ENCODE results near the gene HES4.
"Not testable (repeated sequence)": the region's sequence is repeated elsewhere in the genome, so short reads cannot be mapped to it uniquely, and the experiment has no call there.

HES4 gene

DNA sequence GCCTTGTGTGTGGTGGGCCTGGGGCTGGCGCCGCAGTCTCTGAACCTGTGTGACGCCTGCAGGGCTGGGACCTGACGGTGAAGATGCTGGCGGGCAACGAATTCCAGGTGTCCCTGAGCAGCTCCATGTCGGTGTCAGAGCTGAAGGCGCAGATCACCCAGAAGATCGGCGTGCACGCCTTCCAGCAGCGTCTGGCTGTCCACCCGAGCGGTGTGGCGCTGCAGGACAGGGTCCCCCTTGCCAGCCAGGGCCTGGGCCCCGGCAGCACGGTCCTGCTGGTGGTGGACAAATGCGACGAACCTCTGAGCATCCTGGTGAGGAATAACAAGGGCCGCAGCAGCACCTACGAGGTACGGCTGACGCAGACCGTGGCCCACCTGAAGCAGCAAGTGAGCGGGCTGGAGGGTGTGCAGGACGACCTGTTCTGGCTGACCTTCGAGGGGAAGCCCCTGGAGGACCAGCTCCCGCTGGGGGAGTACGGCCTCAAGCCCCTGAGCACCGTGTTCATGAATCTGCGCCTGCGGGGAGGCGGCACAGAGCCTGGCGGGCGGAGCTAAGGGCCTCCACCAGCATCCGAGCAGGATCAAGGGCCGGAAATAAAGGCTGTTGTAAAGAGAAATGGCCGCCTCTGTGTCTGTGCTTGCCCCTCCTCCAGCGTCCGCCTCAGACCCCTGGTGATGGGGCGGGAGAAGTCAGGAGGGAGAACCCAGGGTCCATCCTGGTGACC is 14.2 kb upstream of the HES4 start:
- DNase-seq (ENCODE audit: low read depth) = peak; percentile 36
- peak overlapping the region; percentile 70 for H3K4me3 ChIP-seq (ENCODE audit: low read length)
- TF ChIP-seq CTCF (conservative IDR thresholded peaks at IDR 0.05; ENCODE audit: low read length) = no peak

- H3K4me3 ChIP-seq (ENCODE audit: low read length) = peak within 1 kb of the TSS; percentile 70
- DNase-seq (ENCODE audit: low read depth) = peak; percentile 82
- no peak for TF ChIP-seq CTCF (conservative IDR thresholded peaks at IDR 0.05; ENCODE audit: low read length)
Measured at GRCh38 chr1:1013105-1013921, 13.4 kb upstream of the HES4 start, which contains the start of gene ISG15. Gene ISG15, plus strand, starts transcription at chr1:1013497. Its CDS starts 77 bp downstream, at chr1:1013574.

- peak overlapping the region; percentile 70 for H3K4me3 ChIP-seq (ENCODE audit: low read length)
- not testable (repeated sequence) for DNase-seq (ENCODE audit: low read depth)
Measured at GRCh38 chr1:1012736-1013104, 12.8 kb upstream of the HES4 start.

DNA sequence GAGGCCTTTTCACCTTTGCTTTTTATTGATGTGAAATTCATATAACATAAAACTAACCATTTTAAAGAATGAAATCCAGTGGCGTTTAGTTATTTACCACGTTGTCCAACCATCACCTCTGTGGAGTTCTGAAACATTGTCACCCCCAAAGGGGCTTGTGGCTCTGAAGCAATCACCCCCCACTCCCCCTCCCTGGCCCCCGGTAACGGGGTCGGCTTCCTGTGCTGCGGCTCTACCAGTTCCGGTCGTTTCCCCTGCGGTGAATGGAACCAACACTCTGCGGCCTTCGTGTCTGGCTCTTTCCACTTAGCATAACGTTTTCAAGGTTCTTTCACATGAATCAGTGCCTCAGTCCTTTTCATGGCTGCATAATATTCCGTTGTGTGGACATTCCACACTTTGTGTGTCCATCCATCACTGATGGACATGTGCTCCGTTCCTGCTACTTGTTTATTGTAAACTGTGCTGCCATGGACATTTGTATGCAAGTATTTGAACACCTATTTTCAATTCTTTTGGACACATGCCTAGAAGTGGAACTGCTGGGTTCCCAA is 11.6 kb upstream of the HES4 start:
- TF ChIP-seq CTCF (conservative IDR thresholded peaks at IDR 0.05; ENCODE audit: low read length) = no peak

GRCh38 chr1:1010131-1010530 is 10.2 kb upstream of the HES4 start:
- not testable (repeated sequence) for DNase-seq (ENCODE audit: low read depth); H3K4me3 ChIP-seq (ENCODE audit: low read length)

More for the DNA sequence above, 11.6 kb upstream of the HES4 start:
- H3K4me3 ChIP-seq (ENCODE audit: low read length) = no peak overlapping the region
- DNase-seq (ENCODE audit: low read depth) = no peak

DNA sequence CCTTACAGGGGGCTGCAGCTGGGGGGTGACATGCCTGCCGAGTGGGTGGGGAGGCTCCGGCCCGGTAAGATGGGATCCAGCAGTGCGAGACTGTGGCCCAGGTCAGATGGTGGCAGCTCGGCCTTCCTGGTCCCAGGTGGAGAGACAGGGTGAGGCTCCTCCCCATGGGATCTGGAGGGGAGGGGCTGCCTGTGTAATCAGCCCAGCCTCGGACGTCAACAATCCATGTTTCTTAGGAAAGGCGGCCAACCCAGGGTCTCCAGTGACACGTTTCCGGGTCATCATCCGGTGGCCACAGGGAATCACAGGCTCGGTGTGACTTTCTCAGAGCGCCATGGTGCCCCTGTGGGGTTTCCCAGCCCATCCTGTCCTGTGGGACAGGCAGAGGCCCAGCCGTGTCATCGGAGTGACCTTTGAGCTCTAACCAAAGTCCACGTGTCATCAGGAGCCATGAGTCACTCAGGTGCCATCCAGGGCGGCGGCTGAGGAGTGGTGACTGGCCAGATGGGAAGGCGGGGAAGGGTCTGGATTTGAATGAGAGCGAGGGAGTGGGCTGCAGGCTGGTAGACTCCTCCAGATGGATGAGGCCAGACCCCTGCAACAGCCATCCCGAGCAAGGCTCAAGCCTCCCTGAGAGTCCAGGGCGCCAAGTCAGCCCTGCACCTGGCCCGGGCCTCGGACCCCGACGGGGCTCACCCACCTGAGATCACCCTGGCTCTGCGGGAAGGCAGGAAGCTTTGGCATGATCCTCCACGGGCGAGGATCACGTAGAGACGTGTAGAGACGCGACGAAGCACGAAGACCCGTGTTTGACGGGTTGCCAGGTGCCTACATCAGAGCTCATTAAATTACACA is 6.6 kb upstream of the HES4 start:
- no peak for DNase-seq (ENCODE audit: low read depth)
- TF ChIP-seq CTCF (conservative IDR thresholded peaks at IDR 0.05; ENCODE audit: low read length) = no peak
- no peak overlapping the region for H3K4me3 ChIP-seq (ENCODE audit: low read length)

GRCh38 chr1:1005774-1006304 is 5.9 kb upstream of the HES4 start:
- H3K4me3 ChIP-seq (ENCODE audit: low read length) = no peak overlapping the region
- DNase-seq (ENCODE audit: low read depth) = no peak
- TF ChIP-seq CTCF (conservative IDR thresholded peaks at IDR 0.05; ENCODE audit: low read length) = no peak

Data from AG10803 (cell line).